Left ventricle myocardium superior (tissue), 1 donor: ENCODE data around the gene ITPR3. TPM values are rescaled to one million over a fixed set of nuclear protein-coding genes. Genes with fewer than 3 reads are reported as not detected.
A peak's percentile ranks its signal among the peaks of the same experiment; 100 is the strongest.

Source experiments
- ATAC-seq: fragments of 200-7000 bp; cut with Tn5 transposase; one replicate; pipeline ENCODE4 v1.9.1; 2020; ENCODE audit warnings: mild to moderate bottlenecking, moderate library complexity
- DNase-seq: peaks from one replicate; pipeline ENCODE4 v3.0.0-alpha.2; 2020
- intact Hi-C: fragments of 100-400 bp; cut with micrococcal nuclease; formaldehyde crosslinking; loops from one replicate; pipeline ENCODE4 v1.11.0; 2022
- total RNA-seq: library from RNA; stranded (reverse); fragmentation: NEBNext Ultra II Directional; extraction: Animal tissue kit (Norgen Biotek cat#: 25700); gene quantifications from one replicate; pipeline ENCODE4 v1.2.1, GENCODE V29; 2021
- donor health status: DM: no; HTN: yes; CAD: no; lungs with severe emphysema.

Gene ITPR3
- total RNA-seq, 1 donor from 2014 or later: 6.1 TPM

GRCh38 chr6:33659986-33660385 is 38.9 kb downstream of the ITPR3 start:
- intact Hi-C loops: no loop called here
- no peak for ATAC-seq
- no peak for DNase-seq

- intact Hi-C loops: no loop called here
- DNase-seq (no peak), ATAC-seq (no peak)
Measured at GRCh38 chr6:33661106-33661838, 40.1 kb downstream of the ITPR3 start.

GRCh38 chr6:33662318-33662717 is 41.2 kb downstream of the ITPR3 start:
- ATAC-seq (no peak), DNase-seq (no peak)
- intact Hi-C loops: no loop called here

- DNase-seq (no peak), ATAC-seq (no peak)
- intact Hi-C loops: no loop called here
Measured at GRCh38 chr6:33663028-33663427, 41.9 kb downstream of the ITPR3 start.

- intact Hi-C loops: no loop called here
- no peak for DNase-seq
- no peak for ATAC-seq
Measured at GRCh38 chr6:33663727-33664449, 42.8 kb downstream of the ITPR3 start.

- DNase-seq: no peak
- no peak for ATAC-seq
- intact Hi-C loops: no loop called here
Measured at GRCh38 chr6:33664506-33665057, 43.5 kb downstream of the ITPR3 start.

GRCh38 chr6:33665957-33666356 is 44.8 kb downstream of the ITPR3 start:
- DNase-seq: no peak
- intact Hi-C loops: no loop called here
- no peak for ATAC-seq

GRCh38 chr6:33667072-33667471 is 46.0 kb downstream of the ITPR3 start:
- DNase-seq: no peak
- intact Hi-C loops: no loop called here
- no peak for ATAC-seq

- no peak for DNase-seq
- ATAC-seq: no peak
- intact Hi-C loops: no loop called here
Measured at GRCh38 chr6:33667776-33668175, 46.7 kb downstream of the ITPR3 start.

- intact Hi-C loops: no loop called here
- no peak for DNase-seq
- no peak for ATAC-seq
Measured at GRCh38 chr6:33668328-33668727, 47.2 kb downstream of the ITPR3 start.

- intact Hi-C loops: no loop called here
- ATAC-seq: no peak
- no peak for DNase-seq
Measured at GRCh38 chr6:33668914-33669313, 47.8 kb downstream of the ITPR3 start.

- intact Hi-C loops: no loop called here
- DNase-seq (no peak), ATAC-seq (no peak)
Measured at GRCh38 chr6:33670086-33670660, 49.1 kb downstream of the ITPR3 start.

- ATAC-seq: no peak
- intact Hi-C loops: no loop called here
- DNase-seq: no peak
Measured at GRCh38 chr6:33670971-33671743, 50.0 kb downstream of the ITPR3 start.

GRCh38 chr6:33671744-33672072 is 50.6 kb downstream of the ITPR3 start:
- DNase-seq: no peak
- ATAC-seq: no peak
- intact Hi-C loops: no loop called here

- ATAC-seq: peak; percentile 98
- intact Hi-C loops: no loop called here
- DNase-seq: peak; percentile 92
Measured at GRCh38 chr6:33672808-33673207, 51.7 kb downstream of the ITPR3 start.

- intact Hi-C loops: no loop called here
- DNase-seq (no peak), ATAC-seq (no peak)
Measured at GRCh38 chr6:33673851-33674250, 52.7 kb downstream of the ITPR3 start.

- DNase-seq: no peak
- no peak for ATAC-seq
- intact Hi-C loops: no loop called here
Measured at GRCh38 chr6:33675968-33676367, 54.8 kb downstream of the ITPR3 start.

GRCh38 chr6:33676416-33677142 is 55.5 kb downstream of the ITPR3 start:
- intact Hi-C loops: no loop called here
- ATAC-seq: no peak
- DNase-seq: no peak

- intact Hi-C loops: no loop called here
Measured at GRCh38 chr6:33677143-33677660, 56.1 kb downstream of the ITPR3 start.

More at GRCh38 chr6:33677143-33677660, 56.1 kb downstream of the ITPR3 start:
- ATAC-seq (no peak), DNase-seq (no peak)
